Stimulated activated CD4-positive, alpha-beta T cell treated with anti-CD3 and anti-CD28 coated beads, Interleukin-2, amount 100 ng/mL, for 24 hours (primary cell): Measurements from ENCODE around the gene CHST8.

Experiments
- DNase-seq, 2 donors: peaks; one replicate each; pipeline ENCODE4 v3.0.0-alpha.2; 2020

Gene CHST8

GRCh38 chr19:33799476-33799875, 177.7 kb downstream of the CHST8 start:
- DNase-seq = no peak

DNA sequence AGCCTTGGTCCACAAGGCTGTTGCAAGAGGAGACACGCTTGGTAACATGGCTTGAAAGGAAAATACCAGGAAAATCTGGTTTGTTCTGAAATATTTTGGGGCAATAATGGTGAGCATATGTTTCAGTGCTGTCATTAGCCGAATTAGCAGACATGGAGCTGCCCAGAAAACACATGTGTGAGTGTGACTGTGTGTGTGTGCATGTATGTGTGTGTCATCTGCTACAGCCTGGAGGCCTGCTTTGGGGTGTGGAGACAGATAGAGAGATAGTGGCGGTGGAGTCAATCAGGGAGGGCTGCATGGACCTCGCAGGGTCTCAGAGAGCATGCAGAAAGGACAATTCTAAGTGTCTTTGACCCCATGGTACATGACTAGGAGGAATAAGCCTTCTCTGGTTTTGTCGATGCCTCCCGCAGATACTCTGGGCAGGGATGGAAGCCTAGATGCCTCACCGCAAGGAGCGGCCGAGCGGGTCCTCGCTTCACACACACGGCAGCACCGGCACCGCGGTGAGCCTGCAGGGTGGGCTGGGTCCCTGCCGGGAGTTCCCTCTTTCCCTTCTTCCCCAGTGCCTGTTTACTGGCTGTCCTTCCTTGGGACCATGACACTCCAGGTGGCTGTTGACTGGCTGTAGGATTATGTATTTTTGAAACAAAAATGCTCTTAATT, 178.4 kb downstream of the CHST8 start:
- DNase-seq = no peak

- DNase-seq = no peak
These were observed 179.7 kb downstream of the CHST8 start for GRCh38 chr19:33801411-33801810.

DNA sequence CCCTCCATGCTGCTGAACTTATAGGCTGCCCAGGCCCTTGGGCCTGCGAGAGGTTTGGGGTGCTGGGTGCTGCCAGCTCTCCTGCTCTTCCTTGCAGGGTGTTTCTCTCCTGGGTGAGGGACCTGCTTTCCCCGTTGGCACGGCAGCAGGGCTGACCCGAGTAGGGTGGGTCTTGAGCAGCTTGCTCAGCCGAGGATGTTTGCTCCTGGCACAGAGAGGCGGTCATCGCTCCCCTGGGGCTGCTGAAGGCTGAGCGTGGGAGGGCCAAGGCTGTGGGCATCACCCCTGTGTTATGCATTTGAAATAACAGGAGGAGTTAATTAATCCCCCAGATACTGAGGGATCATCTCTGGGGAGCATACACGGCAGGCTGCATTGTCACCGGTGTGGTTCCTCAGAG, 180.2 kb downstream of the CHST8 start:
- no peak for DNase-seq

GRCh38 chr19:33802801-33803200, 181.0 kb downstream of the CHST8 start:
- DNase-seq = no peak

DNA sequence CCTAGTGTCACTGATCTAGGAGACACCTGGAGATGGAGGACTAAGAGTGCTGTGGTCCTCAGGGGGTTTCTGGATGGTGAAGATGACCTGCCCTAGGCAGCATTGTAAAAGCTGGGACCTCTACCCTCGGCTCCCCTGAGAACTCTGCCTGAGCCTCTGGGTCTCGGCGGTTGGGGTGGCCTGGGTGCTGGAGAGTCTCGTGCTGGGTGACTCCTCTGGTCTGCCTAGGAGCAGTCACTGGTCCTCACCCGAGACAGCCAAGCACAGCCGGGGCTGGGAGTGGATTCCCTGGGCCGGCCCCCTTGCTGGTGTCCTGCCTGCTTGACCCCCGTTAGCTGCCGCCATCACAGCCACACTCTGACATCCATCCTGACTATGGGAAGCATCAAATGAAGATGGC, 181.6 kb downstream of the CHST8 start:
- DNase-seq = no peak

- no peak for DNase-seq
These were observed 182.5 kb downstream of the CHST8 start for GRCh38 chr19:33804021-33804799.

- no peak for DNase-seq
These were observed 183.6 kb downstream of the CHST8 start for GRCh38 chr19:33805313-33805712.

- no peak for DNase-seq
These were observed 184.2 kb downstream of the CHST8 start for GRCh38 chr19:33805840-33806433.

DNA sequence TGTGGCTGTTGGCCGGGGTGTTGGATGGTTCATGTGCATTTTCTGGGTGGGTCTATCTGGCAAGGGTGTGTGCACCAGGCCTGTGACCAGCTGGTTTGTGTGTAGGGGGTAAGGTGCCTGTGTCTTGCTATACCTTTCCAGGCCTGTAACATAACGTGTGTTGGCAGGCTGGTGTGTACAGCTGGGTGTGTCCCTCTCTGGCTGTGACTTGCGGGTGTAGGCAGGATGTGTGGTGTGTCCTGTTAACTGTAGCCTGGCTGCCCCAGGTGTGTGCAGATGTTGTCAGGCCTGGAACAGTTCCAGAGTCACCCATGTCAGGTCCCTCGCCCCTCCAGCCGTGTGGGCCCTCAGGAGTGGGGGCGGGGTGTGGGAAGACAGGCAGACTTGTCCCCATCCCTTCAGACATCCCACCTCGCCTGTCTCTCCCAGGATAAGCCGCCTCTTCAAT, 184.7 kb downstream of the CHST8 start:
- no peak for DNase-seq

GRCh38 chr19:33808399-33808798, 186.6 kb downstream of the CHST8 start:
- no peak for DNase-seq

- no peak for DNase-seq
These were observed 188.2 kb downstream of the CHST8 start for GRCh38 chr19:33809960-33810359.

- no peak for DNase-seq
These were observed 189.1 kb downstream of the CHST8 start for GRCh38 chr19:33810821-33811220.

DNA sequence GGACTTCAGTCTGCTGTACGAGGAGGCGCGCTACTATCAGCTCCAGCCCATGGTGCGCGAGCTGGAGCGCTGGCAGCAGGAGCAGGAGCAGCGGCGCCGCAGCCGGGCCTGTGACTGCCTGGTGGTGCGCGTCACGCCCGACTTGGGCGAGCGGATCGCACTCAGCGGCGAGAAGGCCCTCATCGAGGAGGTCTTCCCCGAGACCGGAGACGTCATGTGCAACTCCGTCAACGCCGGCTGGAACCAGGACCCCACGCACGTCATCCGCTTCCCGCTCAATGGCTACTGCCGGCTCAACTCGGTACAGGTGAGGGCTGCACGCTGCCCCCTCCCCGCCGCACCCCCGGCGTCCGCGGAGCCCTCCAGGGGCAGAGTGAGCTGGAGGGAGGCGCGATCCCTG, 189.5 kb downstream of the CHST8 start:
- no peak for DNase-seq

DNA sequence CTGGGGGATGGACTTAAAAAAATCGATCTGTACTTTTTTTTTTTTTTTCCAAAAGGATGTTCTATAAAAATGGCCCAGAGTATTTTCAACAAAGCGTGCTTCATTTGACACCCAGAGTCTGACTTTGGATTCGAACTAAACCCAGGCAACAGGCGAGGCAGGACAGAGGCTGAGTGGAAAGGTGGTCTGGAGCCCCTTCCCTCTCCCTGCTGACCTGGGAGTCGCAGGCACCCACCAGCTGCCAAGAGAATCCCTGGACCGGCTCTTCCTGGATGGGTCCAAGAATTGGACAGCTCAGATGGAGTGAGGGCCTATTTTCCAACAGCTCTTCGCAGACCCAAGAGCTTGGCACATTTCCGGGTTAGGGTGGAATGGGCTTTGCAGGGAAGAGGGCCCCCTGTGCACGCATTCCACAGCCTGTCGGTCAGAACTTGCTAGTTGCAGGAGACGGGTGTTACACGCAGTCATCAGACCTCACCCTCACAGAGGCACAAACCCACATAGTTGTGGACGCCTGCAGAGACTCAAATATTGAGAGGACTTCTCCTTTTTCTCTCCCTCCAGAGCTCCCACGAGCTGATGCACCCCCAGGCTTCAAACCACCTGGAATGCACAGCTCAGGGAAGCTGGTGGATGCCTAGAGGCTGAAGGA, 190.1 kb downstream of the CHST8 start:
- DNase-seq = no peak

GRCh38 chr19:33812388-33813330, 190.9 kb downstream of the CHST8 start:
- no peak for DNase-seq

- DNase-seq = no peak
These were observed 191.8 kb downstream of the CHST8 start for GRCh38 chr19:33813391-33814101.

DNA sequence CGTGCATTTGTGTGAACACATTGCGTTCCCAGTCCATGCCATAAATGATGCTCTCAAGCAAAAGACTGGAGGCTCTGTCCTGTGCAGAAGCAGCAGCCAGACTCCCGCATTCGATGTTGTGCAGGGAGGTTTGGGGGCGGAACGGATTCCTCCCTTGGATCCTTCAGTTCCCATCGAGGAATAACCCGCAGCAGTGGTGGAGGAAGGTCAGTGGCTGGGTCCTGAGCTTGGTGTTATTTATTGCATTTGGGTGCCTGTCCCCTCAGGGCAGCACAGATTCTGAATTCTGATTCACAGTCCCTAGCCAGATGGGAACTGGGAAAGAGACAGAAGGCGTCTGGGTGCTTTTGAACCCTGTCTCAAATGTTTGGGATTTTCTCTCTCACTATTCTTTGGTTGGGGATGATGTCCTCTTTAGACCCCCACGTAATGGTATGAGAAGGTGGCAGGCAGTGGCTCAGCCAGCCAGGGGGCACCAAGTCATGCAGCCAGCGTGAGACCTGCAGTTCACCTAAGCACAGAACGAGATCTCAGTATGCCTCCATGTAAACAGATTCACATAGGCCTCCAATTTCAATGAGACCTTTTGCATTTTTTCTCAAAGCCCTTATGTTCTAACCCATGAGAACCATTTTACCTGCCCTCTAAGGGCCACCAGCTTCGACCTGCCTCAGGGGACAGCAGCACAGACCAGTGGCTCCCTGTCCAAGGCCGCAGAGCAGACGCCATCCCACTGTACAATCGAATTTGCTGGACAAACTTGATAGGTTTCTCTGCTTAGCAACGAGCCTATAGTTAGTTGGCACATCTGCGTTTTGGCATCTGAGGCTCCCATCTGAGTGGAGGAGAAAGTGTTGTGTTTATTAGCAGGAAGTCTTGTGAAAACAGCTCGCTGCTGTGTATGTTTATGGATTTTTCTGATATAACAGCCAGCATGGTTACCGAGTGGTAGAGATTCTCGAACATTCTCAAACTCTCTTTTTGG, 192.7 kb downstream of the CHST8 start:
- DNase-seq = no peak

- DNase-seq = no peak
These were observed 193.9 kb downstream of the CHST8 start for GRCh38 chr19:33815380-33816340.
